Keratinocyte (primary cell): ENCODE data around the gene ALG12.

ENCODE experiments used
- EZH2 ChIP-seq: IDR thresholded peaks from one replicate; pipeline ENCODE4 v1.6.1; 2012; ENCODE audit warnings: inconsistent platforms, mild to moderate bottlenecking, low read length, moderate library complexity
- TF ChIP-seq, protein P1 (sequence below), 3 experiments: IDR thresholded peaks in 1 of 3; conservative IDR thresholded peaks in 1 of 3; optimal IDR thresholded peaks in 1 of 3; 2 replicates in 2 of 3; 3 replicates in 1 of 3; pipeline versions ENCODE3 to v1.5.1; 2011; ENCODE audit warnings: low read length in 3 of 3, mild to moderate bottlenecking in 3 of 3, moderate library complexity in 2 of 3, control low read depth in 1 of 3, inconsistent platforms in 1 of 3; ENCODE audit not compliant: insufficient read depth in 2 of 3; ENCODE audit errors: extremely low read depth in 1 of 3

DNA sequence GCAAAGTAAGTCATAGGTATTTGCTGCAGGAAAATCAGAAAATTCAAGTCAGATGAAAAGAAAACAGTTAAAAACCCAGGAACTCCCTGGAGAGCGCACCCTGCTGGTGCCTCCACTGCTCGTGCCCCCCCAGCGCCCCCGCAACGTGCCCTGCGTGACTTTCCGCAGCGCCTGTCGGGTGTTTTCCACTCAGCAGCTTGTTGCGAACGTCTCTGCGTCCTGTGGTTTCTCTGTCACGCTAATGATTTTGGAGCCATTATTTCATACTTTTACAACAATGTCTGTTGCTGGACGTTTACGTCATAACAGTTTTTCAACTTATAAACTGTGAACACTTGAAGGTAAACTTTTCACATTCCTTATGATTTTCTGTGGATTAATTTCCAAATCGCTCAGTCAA, 5.2 kb upstream of the ALG12 start:
- TF ChIP-seq, protein P1, sequence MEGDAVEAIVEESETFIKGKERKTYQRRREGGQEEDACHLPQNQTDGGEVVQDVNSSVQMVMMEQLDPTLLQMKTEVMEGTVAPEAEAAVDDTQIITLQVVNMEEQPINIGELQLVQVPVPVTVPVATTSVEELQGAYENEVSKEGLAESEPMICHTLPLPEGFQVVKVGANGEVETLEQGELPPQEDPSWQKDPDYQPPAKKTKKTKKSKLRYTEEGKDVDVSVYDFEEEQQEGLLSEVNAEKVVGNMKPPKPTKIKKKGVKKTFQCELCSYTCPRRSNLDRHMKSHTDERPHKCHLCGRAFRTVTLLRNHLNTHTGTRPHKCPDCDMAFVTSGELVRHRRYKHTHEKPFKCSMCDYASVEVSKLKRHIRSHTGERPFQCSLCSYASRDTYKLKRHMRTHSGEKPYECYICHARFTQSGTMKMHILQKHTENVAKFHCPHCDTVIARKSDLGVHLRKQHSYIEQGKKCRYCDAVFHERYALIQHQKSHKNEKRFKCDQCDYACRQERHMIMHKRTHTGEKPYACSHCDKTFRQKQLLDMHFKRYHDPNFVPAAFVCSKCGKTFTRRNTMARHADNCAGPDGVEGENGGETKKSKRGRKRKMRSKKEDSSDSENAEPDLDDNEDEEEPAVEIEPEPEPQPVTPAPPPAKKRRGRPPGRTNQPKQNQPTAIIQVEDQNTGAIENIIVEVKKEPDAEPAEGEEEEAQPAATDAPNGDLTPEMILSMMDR (optimal IDR thresholded peaks at IDR 0.05 in 1 of 3, IDR thresholded peaks at IDR 0.05 in 1 of 3, conservative IDR thresholded peaks at IDR 0.05 in 1 of 3; ENCODE audit: extremely low read depth in 1 of 3, insufficient read depth in 2 of 3, low read length in 3 of 3) = no peak
- no peak for TF ChIP-seq EZH2
